MCF 10A (cell line): ENCODE results near the gene SCYGR8. TPM values are rescaled to one million over a fixed set of nuclear protein-coding genes. Genes with fewer than 3 reads are reported as not detected.
A peak's percentile ranks its signal among the peaks of the same experiment; 100 is the strongest.

Experiments
- BruUV-seq: library from RNA; stranded (reverse); fragments of 400-500 nt; replicated peaks from 2 replicates; lab custom pipeline; 2021; lab: Mats Ljungman, UMichigan
- CTCF ChIA-PET: fragments of 300-600 bp; sonication (Branson Sonifier 250); formaldehyde crosslinking; extraction: SDS; loops from one replicate; lab custom pipeline; 2021; ENCODE audit warnings: antibody characterized with exemption, inconsistent platforms; lab: Yijun Ruan, JAX
- POLR2A ChIA-PET: fragments of 300-600, 350-650 bp; sonication (Branson Sonifier 250); formaldehyde crosslinking; extraction: SDS; loops from one replicate; lab custom pipeline; 2020; ENCODE audit warnings: antibody characterized with exemption, inconsistent platforms; lab: Yijun Ruan, JAX
- DNase-seq: peaks from one replicate; pipeline ENCODE4 v3.0.0-alpha.2; 2018; ENCODE audit not compliant: unreplicated experiment
- H3K27ac Mint-ChIP-seq: one replicate; pipeline ENCODE4 v1.8.0; 2022; ENCODE audit warnings: mild to moderate bottlenecking, low read depth, mixed read lengths; ENCODE audit not compliant: unreplicated experiment
- H3K27me3 Mint-ChIP-seq: one replicate; pipeline ENCODE4 v1.8.0; 2022; ENCODE audit warnings: mixed read lengths; ENCODE audit not compliant: insufficient read depth, unreplicated experiment
- H3K36me3 Mint-ChIP-seq: one replicate; pipeline ENCODE4 v1.8.0; 2022; ENCODE audit warnings: mild to moderate bottlenecking, moderate library complexity, mixed read lengths; ENCODE audit not compliant: insufficient read depth, unreplicated experiment
- H3K4me1 Mint-ChIP-seq: one replicate; pipeline ENCODE4 v1.8.0; 2022; ENCODE audit warnings: mixed read lengths; ENCODE audit not compliant: insufficient read depth, unreplicated experiment
- H3K4me3 Mint-ChIP-seq: one replicate; pipeline ENCODE4 v1.8.0; 2022; ENCODE audit warnings: mild to moderate bottlenecking, moderate library complexity, mixed read lengths; ENCODE audit not compliant: unreplicated experiment
- H3K9me3 Mint-ChIP-seq: one replicate; pipeline ENCODE4 v1.8.0; 2022; ENCODE audit warnings: mixed read lengths; ENCODE audit not compliant: unreplicated experiment
- intact Hi-C: fragments of 100-400 bp; cut with micrococcal nuclease; formaldehyde crosslinking; loops from 2 replicates; pipeline ENCODE4 v1.14.1; 2022
- total RNA-seq: library from RNA; stranded (reverse); gene quantifications from 2 replicates; pipeline ENCODE4 v1.2.3, GENCODE V29; 2022
- TF ChIP-seq, protein P1 (sequence below): fragments of 200-600 bp; IDR thresholded peaks from one replicate; pipeline ENCODE4 v1.8.0; 2022; ENCODE audit warnings: antibody characterized with exemption, mild to moderate bottlenecking; ENCODE audit not compliant: unreplicated experiment

Gene SCYGR8
- total RNA-seq, 1 experiment from 2014 or later: not detected

DNA sequence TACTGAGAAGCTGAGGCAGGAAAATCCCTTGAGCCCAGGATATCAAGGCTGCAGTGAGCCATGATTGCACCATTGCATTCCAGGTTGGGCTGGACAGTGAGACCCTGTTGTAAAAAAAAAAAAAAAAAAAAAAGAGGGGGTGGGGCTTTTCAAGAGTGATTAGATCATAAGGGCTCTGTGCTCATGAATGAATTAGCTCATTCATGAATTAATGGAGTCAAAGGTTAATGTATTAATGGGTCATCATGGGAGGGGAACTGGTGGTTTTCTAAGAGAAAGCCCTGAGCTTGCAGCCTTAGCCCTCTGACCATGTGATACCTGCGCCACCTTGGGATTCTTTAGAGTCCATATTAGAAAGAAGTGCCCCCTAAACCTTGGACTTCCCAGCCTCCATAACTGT lies 32.4 kb upstream of the SCYGR8 start:
- H3K36me3 Mint-ChIP-seq: no peaks in the 10 kb centered on the region
- H3K9me3 Mint-ChIP-seq: no peaks in the 10 kb centered on the region
- ChIA-PET POLR2A (no interaction called here), CTCF (interaction anchor here (2.1 kb wide), 1 partner anchor 16 kb away, joined by 8 read pairs; no protein-coding TSS in a partner anchor)
- TF ChIP-seq, protein P1, sequence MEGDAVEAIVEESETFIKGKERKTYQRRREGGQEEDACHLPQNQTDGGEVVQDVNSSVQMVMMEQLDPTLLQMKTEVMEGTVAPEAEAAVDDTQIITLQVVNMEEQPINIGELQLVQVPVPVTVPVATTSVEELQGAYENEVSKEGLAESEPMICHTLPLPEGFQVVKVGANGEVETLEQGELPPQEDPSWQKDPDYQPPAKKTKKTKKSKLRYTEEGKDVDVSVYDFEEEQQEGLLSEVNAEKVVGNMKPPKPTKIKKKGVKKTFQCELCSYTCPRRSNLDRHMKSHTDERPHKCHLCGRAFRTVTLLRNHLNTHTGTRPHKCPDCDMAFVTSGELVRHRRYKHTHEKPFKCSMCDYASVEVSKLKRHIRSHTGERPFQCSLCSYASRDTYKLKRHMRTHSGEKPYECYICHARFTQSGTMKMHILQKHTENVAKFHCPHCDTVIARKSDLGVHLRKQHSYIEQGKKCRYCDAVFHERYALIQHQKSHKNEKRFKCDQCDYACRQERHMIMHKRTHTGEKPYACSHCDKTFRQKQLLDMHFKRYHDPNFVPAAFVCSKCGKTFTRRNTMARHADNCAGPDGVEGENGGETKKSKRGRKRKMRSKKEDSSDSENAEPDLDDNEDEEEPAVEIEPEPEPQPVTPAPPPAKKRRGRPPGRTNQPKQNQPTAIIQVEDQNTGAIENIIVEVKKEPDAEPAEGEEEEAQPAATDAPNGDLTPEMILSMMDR: no peak
- peak; percentile 5 for DNase-seq
- peaks cover 12% of the 10 kb centered on the region for H3K27me3 Mint-ChIP-seq
- no peaks in the 10 kb centered on the region for H3K4me1 Mint-ChIP-seq
- no peak overlapping the region for H3K27ac Mint-ChIP-seq
- BruUV-seq: no TSS peak
- H3K4me3 Mint-ChIP-seq: no peak overlapping the region
- intact Hi-C loops: no loop called here

DNA sequence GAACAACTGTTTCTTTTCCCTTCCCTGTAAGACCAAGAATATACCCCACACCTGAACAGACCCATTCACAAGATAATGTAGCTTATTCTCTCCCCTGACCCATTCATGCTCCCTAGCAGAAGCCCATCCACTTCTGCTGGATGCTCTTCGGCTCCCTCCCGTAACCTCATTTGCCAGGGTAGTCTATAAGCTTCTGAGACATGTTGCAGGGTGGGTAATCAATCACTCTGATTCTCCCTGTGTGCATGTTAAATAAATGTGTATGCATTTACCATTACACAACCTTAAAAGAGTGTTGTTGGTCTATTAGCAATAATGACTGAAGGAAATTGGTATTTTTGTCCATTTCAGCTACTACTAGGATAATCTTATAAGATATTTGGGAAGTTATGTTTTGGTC lies 29.2 kb upstream of the SCYGR8 start:
- TF ChIP-seq, protein P1: no peak
- no TSS peak for BruUV-seq
- H3K4me3 Mint-ChIP-seq: no peak overlapping the region
- H3K27ac Mint-ChIP-seq: no peak overlapping the region
- no peaks in the 10 kb centered on the region for H3K36me3 Mint-ChIP-seq
- H3K27me3 Mint-ChIP-seq: peaks cover 12% of the 10 kb centered on the region
- CTCF ChIA-PET: interaction anchor here (0.6 to 1.1 kb wide), 3 partner anchors 49 to 949 kb away, joined by 3 to 5 read pairs (median 4); no protein-coding TSS in a partner anchor
- intact Hi-C loops: no loop called here
- no peak for DNase-seq
- H3K9me3 Mint-ChIP-seq: no peaks in the 10 kb centered on the region
- no peaks in the 10 kb centered on the region for H3K4me1 Mint-ChIP-seq
- POLR2A ChIA-PET: no interaction called here

DNA sequence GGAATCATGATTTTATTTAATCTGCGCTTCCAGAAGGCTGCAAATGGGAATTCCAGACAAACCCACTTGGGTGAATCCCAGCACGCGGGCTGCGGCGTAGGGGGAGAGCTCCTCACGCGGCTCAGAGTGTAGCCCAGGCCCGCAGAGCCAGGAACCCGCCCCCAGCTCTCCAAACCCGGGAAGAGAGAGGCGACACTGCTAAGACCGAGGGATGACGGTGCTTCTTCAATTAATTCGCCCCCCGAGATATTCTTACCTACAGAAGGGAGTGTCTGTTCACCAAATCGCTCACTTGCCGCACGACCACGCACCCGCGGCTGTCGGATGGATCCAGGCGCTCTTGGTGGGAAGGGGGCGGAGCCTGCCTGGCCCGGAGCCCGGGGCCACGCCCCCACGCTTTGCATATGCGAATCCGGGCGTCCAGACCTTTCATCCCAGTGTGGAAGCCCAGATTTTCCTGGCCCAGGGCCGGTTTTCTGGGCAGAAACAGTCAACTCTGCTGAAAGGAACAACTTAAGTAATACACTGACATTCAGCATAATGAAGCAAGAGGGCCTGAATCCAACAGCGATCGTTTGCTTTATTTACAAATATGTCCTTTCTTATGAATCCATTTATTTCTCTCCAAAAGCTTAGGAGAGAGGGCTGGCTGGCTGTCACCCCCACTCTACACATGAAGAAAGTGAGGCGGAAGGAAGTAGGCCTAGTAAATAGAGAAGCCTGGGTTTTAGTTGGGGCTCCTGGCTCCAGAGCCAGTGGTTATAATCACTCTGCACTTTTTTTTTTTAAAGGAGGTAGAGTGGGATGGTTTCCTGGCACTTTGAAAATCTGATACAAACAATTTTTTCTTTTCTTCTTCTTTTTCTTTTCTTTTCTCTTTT lies 27.8 kb upstream of the SCYGR8 start, which contains the start of gene SLC19A3:
Gene SLC19A3 (minus strand): TSS at position 342 of the 881 bp plus-strand sequence. CDS start 15,710 bp downstream, outside the sequence.
- ChIA-PET POLR2A (no interaction called here), CTCF (no interaction called here)
- peaks cover 12% of the 10 kb centered on the region for H3K27me3 Mint-ChIP-seq
- intact Hi-C loops: no loop called here
- TF ChIP-seq, protein P1: no peak
- H3K36me3 Mint-ChIP-seq: no peaks in the 10 kb centered on the region
- H3K9me3 Mint-ChIP-seq: no peaks in the 10 kb centered on the region
- peak; percentile 45 for DNase-seq
- no peak within 1 kb of the TSS for H3K4me3 Mint-ChIP-seq
- no peak within 1 kb of the TSS for H3K27ac Mint-ChIP-seq
- no peaks in the 10 kb centered on the region for H3K4me1 Mint-ChIP-seq
- no TSS peak for BruUV-seq

DNA sequence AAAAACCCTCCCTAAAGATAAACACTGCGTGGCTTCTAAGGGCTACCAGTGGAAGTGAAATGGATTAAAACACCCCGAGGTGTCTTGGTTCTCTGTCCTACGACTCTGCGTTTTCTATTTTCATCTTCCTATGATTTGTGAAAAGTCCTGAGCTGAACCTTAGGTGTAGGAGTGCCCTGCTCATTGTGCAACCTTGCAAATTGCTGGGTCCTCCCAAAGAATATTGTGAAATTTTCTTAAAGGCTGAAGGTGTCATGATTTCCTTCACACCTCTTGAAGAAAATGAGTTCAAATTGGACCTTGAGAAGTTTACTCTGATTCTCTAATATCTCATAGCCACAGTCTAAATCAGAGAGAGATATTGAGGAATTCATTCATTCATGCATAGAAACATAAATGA lies 26.1 kb upstream of the SCYGR8 start:
- TF ChIP-seq, protein P1: no peak
- POLR2A ChIA-PET: interaction anchor here (1.3 kb wide), 1 partner anchor 11 kb away, joined by 3 read pairs; no protein-coding TSS in a partner anchor
- H3K4me3 Mint-ChIP-seq: no peak overlapping the region

More for the DNA sequence above, 26.1 kb upstream of the SCYGR8 start:
- H3K27ac Mint-ChIP-seq: no peak overlapping the region
- BruUV-seq: no TSS peak
- peak; percentile 48 for DNase-seq
- CTCF ChIA-PET: interaction anchor here (0.6 kb wide), 1 partner anchor 353 kb away, joined by 3 read pairs; no protein-coding TSS in a partner anchor
- no peaks in the 10 kb centered on the region for H3K4me1 Mint-ChIP-seq
- intact Hi-C loops: no loop called here
- H3K27me3 Mint-ChIP-seq: peaks cover 12% of the 10 kb centered on the region
- no peaks in the 10 kb centered on the region for H3K36me3 Mint-ChIP-seq
- H3K9me3 Mint-ChIP-seq: no peaks in the 10 kb centered on the region
